Suppressor macrophage (primary cell): ENCODE results near the gene FAM227B.
A peak's percentile ranks its signal among the peaks of the same experiment; 100 is the strongest.
"Not testable (repeated sequence)": the region's sequence is repeated elsewhere in the genome, so short reads cannot be mapped to it uniquely, and the experiment has no call there.

Source experiments
- DNase-seq, 4 experiments: peaks; one replicate each; pipeline ENCODE4 v3.0.0-alpha.2; 2020 to 2022

The FAM227B gene

DNA sequence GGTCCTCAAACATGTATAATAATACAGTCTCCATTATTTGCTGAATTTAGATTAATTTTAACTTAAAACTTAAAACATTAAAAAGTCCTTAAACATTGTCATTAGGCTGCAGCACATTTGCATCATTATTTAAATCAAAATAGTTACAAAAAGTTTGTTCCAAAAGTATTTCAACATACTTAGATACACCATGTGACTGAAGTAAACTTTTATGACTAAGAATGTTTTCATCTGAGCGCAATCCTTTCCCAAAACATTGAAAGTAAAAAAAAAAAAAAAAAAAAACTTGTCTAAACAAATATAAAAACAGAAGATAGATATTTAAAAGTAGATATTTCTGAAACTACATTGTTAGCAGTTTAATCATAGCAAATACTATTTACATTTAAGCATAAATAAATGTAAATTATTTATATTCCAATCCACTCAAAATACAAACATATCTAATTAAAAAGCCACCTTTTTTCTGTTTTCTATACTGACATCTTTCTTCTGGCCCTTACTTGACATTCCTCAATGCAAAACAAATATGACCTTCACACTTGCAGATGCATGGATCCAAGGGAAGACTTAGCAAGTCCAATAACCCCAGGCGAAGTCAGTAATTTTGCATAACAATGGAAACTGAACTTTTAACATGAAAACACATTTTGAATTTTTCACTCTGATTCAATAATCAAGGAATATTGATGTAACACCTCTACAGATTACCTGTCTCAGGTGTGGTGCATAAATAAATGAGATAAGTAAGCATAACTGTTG is 10.3 kb downstream of the FAM227B start:
- no peak for DNase-seq

DNA sequence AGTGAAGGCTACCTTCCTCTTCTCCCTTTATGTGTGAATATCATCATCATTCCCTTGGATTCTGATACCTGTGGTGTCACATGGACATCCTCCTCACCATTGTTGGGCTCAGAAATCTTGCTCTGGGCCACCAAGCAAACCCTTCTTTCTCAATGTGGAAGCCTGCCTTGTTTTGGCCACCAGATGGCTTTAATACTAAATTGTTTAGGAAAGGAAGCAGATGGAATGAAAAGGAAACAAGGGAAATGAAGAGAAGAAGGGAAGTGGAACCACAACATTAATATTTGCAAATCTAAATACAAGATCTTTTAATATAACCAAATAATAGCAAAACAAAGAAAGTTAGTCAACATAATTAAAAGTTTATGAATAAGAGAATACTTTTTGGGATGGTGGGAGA is 14.0 kb downstream of the FAM227B start:
- peak in 1 of 4 experiments; percentile 8 for DNase-seq

DNA sequence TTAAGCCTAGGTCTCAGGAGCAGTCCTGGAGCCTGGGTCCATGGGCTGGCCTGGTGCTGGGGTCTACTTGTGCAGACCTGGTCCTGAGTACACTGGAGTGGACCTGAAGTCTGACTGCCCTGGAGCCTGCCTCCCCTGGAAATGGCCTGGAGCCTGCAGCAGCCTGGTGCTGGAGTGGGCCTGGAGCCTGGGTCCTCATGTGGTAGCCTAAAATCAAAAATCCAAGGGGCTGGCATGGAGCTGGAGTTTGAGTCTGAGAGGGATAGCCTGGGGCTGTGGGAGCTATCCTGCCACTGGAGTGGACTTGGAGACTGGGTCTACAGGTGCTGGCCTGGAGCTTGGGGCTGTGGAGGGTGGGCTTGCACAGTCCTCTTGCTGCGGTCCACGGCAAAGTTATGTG is 15.0 kb downstream of the FAM227B start:
- DNase-seq = no peak

DNA sequence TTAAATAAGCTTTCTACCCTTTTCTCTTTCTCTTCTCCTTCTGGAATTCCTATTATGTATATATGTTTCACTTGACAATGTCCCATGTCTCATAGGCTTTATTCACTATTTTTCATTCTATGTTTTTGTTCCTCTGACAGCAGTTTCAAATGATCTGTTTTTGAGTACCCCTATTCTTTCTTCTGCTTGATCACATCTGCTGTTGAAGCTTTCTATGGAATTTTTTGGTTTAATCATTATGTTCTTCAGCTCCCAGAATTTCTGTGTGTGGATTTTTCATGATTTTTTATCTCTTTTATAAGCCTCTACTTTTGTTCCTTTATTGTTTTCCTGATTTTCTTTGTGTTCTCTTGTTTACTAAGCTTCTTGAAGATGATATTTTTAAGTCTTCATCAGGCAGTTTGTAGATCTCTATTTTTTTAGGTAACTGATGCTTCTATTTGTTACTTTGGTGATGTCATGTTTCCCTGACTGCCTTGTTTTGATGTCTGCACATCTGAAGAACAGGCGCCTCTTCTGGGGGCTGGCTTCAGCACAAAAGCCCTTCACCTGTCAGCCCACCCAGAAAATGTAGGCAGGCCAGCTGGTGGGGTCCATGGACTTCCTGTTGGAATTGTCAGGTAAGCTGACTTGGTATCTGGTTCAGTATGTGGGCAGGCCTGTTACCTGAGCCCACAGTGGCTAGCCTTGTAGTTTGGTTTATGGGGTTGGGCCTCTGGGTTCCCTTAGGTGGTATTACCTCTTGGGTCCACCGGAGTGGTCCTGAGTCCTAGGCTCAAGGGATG is 15.8 kb downstream of the FAM227B start:
- DNase-seq = no peak

DNA sequence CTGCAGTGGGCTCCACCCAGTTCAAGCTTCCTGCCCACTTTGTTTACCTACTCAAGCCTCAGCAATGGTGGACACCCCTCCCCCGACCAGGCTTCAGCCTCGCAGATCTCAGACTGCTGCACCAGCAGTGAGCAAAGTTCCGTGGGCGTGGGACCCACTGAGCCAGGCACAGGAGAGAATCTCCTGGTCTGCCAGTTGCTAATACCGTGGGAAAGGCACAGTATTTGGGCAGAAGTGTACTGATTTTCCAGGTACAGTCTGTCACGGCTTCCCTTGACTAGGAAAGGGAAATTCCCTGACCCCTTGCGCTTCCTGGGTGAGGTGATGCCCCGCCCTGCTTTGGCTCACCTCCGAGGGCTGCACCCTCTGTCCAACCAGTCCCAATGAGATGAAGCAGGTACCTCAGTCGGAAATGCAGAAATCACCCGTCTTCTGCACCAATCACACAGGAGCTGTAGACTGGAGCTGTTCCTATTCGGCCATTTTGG is 27.7 kb downstream of the FAM227B start:
- DNase-seq = not testable (repeated sequence)

DNA sequence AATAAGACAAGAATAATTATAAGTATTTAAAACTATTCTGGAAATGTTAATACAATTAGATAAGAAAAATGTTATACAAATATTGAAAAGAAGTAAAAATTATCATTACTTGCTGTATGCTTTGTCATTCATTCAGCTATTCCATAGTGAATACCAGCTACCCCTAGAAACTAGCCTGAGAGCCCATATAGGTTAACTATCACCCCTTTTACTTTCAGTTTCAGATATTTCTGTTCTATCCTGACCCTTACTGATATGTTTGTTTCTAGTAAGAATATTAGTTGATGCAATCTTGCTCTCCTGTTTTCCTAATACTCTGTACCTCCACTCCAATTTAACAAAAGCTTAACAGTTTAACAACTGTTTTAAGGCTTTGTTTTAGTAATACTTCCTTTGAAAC is 31.6 kb downstream of the FAM227B start:
- no peak for DNase-seq

DNA sequence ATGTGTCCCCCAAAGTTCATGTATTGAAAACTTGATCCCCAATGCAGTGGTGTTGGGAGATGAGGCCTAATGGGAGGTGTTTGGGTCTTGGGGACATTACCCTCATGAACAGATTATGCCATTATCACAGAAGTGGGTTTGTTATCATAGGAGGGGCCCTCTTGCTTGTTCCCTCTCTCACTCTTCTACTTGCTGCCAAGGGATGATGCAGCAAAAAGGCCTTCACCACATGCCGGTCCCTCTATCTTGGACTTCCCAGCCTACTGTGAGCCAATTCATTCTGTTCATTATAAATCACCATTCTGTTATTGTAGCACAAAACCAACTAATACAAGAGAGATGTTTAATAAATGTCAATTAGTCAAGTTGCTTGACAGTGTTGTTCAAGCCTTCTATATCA is 47.2 kb downstream of the FAM227B start:
- DNase-seq = no peak

DNA sequence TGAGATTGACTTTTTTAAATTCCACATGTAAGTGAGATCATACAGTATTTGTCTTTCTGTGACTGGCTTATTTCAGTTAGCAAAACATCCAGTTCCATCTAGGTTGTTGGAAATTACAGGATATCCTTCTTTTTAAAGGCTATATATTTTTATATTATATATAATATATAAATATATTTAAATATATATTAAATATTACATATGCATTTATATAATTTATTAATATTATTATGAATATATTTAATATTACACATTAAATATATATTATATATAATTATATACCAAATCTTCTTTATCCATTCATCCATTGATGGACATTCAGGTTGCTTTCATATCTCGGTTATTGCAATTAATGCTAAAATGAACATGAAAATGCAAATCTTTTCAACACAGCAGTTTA is 49.9 kb downstream of the FAM227B start:
- DNase-seq = no peak

DNA sequence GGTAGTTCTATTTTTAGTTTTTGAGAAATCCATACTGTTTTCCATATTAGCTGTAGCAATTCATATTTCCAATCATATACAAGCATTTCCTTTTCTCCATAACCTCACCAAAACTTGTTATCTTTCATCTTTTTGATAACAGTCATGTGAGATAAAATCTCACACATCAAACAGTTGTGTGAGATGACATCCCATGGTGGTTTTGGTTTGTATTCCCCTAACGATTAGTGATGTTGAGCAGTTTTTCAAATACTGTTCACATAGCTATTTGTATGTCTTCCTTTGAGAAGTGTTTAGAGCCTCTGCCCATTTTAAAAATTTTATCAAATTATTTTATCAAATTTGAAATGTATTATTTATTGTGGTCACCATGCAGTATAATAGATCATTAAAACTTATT is 50.4 kb downstream of the FAM227B start:
- no peak for DNase-seq

DNA sequence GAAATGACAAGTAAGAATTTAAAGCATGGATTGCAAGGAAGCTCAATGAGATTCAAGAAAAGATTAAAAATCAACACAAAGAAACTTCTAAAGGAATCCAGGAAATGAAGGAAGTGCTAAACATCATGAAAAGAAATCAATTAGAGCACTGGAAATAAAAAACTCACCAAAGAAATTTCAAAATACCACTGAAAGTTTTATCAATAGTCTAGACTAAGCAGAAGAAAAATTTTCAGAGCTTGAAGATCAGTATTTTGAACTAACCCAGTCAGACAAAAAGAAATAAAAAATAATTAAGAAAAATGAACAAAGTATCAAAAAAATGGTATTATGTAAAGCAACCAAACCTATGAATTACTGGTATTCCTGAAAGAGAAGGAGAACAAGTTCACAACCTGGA is 60.6 kb downstream of the FAM227B start:
- DNase-seq = no peak

DNA sequence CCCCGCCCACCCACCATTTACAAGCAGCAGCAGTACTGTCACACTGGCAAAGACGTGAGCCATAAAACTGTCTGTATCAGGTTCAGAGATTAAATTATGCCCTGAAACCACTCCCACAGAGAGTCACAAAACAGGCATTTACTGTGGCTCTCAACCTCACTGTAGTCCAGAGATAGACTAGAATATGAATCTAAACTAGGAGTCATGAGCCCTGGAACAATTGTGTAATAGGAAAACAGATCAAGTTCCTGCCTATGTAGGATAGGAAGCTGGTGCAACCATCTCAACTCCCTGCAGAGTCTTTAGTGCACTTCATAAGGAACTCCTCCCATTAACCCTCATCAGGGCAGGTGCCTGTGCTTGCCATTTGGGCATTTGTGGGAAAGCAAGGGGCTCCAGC is 61.7 kb downstream of the FAM227B start:
- peak in 1 of 4 experiments; percentile 16 for DNase-seq

DNA sequence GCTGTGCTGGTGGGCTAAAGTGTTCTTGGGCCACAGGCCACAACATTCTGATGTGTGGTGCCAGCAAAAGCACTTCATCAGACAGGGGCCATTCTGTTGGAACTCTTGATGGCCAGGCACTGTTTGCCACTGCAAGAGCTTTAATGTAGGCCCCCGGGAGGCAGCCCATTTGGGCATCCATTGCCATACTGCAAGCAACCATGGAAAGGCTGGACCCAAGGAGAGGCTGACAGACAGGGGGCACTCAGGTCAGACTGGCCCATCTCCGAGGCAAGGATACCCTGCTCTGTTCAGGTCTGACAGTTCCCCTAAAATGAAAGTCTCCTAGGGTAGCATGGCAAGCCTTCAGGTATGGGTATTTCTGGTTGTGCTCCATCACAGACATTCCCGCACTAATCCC is 64.2 kb downstream of the FAM227B start:
- no peak for DNase-seq

DNA sequence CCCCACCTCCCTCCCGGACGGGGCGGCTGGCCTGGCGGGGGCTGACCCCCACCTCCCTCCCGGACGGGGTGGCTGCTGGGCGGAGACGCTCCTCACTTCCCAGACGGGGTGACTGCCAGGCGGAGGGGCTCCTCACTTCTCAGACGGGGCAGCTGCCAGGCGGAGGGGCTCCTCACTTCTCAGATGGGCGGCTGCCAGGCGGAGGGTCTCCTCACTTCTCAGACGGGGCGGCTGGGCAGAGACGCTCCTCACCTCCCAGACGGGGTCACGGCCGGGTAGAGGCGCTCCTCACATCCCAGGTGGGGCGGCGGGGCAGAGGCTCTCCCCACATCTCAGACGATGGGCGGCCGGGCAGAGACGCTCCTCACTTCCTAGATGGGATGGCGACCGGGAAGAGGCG is 70.3 kb downstream of the FAM227B start:
- DNase-seq = not testable (repeated sequence)

DNA sequence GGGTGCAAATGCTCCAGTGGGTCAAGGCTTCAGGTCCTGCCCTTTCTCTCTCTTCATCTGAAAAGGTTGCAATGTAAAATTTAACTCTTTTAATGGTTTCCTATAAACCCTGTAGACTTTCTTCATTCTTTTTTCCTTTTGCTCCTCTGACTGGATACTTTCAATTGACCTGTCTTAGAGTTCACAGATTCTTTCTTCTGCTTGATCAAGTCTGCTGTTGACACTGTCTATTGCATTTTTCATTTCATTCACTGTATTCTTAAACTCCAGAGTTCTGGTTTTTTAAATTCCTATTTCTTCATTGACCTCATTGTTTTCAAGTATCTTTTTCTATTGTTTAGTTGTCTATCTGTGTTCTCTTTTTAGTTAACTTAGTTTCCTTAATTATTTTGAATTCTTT is 82.1 kb downstream of the FAM227B start:
- no peak for DNase-seq

DNA sequence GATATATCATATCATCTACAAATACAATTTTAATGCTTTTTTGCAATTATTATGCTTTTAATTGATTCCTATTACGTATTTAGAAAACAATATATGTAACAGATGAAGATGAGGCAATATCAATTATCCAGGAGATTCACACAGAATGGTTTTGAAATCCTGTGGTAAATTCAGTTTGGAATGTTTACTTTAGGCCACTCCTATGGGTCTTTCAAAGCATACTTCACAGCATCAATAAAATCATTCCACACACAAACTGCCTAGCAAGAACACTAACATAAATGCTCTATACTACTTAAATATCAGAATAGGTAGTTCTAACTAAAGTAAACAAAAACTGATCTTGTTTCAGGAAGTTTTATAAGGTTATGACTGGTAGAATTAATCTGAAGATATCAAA is 90.5 kb downstream of the FAM227B start:
- DNase-seq = no peak

DNA sequence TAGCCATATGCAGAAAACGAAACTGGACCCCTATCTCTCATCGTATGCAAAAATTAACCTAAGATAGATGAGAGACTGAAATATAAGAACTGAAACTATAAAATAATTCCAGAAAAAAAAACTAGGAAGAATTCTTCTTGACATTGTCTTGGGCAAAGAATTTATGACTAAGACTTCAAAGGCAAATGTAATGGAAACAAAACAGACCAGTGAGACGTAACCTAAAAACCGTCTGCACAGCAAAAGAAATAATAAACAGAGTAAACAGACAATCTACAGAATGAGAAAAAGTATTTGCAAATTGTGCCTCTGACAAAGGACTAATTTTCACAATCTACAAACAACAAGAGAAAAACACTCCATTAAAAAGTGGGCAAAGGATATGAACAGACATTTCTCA is 92.3 kb downstream of the FAM227B start:
- no peak for DNase-seq

DNA sequence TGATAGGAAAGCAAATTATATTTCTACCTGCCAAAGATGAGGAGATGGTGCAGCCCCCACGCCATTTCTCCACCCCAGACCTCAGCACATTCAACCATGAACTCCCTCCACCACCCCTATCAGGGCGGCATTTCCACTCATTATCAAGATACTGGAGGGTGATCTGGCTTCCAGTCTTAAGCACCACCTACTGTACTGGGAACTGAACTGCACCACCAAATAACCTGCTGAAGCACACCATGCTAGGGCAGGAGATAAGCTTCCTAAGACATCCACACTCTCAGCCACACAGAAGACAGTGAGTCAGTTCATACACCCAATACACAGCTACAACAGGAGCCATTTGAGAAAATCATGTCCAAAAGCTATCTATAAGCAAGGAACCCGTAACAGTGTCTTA is 98.8 kb downstream of the FAM227B start:
- no peak for DNase-seq

DNA sequence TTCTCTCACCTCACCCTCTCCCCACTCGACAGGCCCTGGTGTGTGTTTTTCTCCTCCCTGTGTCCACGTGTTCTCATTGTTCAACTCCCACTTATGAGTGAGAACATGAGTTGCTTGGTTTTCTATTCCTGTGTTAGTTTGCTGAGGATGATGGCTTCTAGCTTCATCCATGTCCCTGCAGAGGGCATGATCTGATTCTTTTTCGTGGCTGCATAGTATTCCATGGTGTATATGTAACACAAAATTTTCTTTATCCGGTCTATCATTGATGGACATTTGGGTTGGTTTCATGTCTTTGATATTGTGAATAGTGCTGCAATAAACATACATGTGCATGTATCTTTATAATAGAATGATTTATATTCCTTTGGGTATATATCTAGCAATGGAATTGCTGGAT is 107.9 kb downstream of the FAM227B start:
- not testable (repeated sequence) for DNase-seq

DNA sequence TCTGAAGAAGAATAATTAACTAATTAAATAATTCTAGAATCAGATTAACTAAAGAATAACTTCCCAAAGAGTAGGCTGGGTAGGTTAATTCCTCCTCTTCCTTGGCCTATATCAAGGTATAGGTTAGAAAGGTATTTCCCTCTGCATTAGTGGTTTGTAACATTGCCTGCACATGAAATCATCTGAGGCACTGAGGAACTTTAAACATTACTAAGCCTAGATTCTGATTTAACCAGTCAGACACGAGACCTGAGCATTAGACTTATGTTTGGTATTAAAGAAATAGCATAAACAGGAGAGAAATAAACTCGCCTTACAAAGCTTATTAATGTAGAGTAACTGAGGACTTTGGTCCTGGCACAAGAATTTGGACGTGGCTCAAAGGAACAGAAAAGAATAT is 113.4 kb downstream of the FAM227B start:
- no peak for DNase-seq

DNA sequence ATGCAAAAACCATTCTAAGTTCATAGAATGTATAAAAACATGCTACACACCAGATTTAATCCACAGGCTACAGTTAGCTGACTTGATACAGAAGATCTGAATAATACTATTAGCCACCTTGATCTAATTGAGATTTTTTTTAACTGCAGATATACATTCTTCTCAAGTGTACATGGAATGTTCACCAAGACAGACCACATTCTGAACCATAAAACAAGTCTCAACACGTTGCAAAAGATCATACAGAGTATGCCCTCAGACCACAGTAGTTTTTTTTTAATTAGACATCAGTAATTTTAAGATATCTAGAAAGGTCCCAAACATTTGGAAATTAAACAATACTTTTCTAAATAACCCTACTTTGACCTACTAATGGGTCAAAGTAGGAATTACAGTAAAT is 114.3 kb downstream of the FAM227B start:
- no peak for DNase-seq

DNA sequence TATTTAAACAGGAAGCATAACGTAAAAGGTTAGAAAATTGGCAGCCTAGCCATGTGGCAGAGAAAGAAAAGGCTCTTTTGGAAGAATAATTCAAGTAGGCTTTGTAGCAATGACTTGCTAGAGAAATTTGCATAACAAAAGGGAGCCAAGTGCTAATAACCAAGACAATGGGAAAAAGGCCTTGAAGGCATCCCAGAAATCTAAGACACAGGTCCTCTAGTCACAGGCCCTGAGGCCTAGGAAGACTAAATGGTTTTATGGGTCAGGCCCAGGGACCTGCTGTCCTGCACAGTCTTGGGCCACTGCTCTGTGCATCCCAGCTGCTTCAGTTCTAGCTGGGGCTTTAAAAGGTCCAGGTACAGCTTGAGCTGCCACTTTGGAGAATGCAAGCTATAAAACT is 119.0 kb downstream of the FAM227B start:
- no peak for DNase-seq

DNA sequence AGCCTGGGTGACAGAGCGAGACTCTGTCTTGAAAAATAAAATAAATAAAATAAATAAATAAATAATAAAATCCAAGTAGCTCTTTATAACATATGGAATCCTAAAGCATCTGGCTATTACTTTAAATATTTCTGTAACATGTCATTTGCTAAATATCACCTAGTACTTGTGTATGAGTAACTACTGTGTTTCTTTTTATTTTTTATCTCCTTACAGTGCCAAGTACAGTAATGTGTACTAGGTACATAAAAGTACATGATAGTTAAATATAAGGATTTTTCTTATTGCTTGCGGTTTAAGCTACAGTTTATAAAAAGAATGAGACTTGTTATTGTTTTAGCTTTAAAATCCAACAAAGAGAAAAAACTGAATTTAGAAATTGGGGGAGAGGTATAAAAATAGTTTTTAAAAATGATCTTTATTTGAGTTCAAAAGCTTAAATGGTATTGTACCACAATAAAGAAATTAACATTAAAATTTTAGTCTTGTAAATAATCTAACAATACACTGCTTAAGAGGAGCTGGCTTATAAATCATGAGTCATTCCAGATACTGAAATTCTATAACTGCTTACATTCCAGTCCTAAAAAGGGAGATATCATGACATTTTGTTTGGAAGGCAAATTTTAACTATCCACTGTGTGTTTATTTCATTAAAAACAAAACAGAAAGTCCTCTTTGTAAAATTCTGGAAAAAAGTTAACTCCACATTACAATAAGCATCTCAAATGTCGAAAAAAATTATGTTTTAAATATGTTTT is 124.4 kb downstream of the FAM227B start:
- DNase-seq = no peak

DNA sequence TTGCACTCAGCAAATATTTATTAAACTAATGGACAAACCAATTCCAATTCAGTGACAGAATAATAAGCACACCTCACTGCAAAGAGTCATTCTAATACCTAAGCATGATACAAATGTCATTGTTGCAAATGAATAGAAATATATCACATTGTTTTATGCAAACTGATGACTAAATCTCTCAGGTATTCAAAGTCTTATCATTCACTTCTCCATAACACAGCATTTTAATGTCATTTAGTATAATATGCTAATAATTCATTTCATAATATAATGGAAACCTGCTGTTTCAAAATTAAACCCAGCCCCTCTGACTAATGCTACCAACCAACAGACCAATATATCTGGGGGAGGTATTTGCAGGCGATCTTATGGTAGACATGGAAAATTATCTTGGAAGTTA is 125.8 kb downstream of the FAM227B start:
- no peak for DNase-seq
